HCT116 (cell line): ENCODE data around the gene MAGI3. TPM values are rescaled to one million over a fixed set of nuclear protein-coding genes. Genes with fewer than 3 reads are reported as not detected.

Experiments used
- ATAC-seq: fragments of 200-7000 bp; cut with Tn5 transposase; 2 replicates; pipeline ENCODE4 v1.9.1; 2020; ENCODE audit warnings: mild to moderate bottlenecking, moderate library complexity
- BruUV-seq: library from RNA; stranded (reverse); fragments of 400-500 nt; replicated peaks from 2 replicates; lab custom pipeline; 2021; lab: Mats Ljungman, UMichigan
- CTCF ChIA-PET: fragments of 300-600 bp; sonication (Branson Sonifier 250); formaldehyde crosslinking; loops from one replicate; lab custom pipeline; 2021; ENCODE audit warnings: antibody characterized with exemption; lab: Charles Lee
- POLR2A ChIA-PET: fragments of 300-600, 350-600 bp; sonication (Branson Sonifier 250); formaldehyde crosslinking; loops from one replicate; lab custom pipeline; 2021; ENCODE audit warnings: antibody characterized with exemption; lab: Charles Lee
- RAD21 ChIA-PET, 2 experiments: fragments of 300-600 bp; sonication (Branson Sonifier 250); formaldehyde crosslinking; loops; one replicate each; lab custom pipeline; 2023; ENCODE audit warnings: low total read pairs in 2 of 2; ENCODE audit not compliant: uncharacterized antibody in 2 of 2, unreplicated experiment in 2 of 2, low non-redundant PET in 1 of 2; lab: Charles Lee
- DNase-seq: peaks from one replicate; pipeline ENCODE4 v3.0.0-alpha.2; 2010; ENCODE audit warnings: low read depth, low spot score
- H2AFZ ChIP-seq: fragments of 200-600 bp; shearing (Covaris generic), sonication (generic); 2 replicates; pipeline ENCODE4 v1.6.1; 2017; ENCODE audit warnings: low read depth, mixed run types, mixed read lengths, antibody characterized with exemption, low read length; ENCODE audit not compliant: poor library complexity, severe bottlenecking
- H3K27ac ChIP-seq: 2 replicates; pipeline ENCODE4 v1.5.1; 2012; ENCODE audit warnings: low read depth, low read length
- H3K27me3 ChIP-seq: fragments of 200-600 bp; sonication (generic); 2 replicates; pipeline ENCODE4 v1.6.1; 2016; ENCODE audit warnings: mixed run types, low read length, mixed read lengths; ENCODE audit not compliant: insufficient read depth
- H3K36me3 ChIP-seq, 2 experiments: fragments of 200-500 bp in 1 of 2; fragments of 200-600 bp in 1 of 2; sonication (Bioruptor generic) in 1 of 2; sonication (generic) in 1 of 2; 2 replicates each; pipeline versions ENCODE4 v1.5.1 to v1.6.1; 2014 to 2016; ENCODE audit warnings: low read length in 2 of 2, inconsistent platforms in 1 of 2, mixed read lengths in 1 of 2, mixed run types in 1 of 2; ENCODE audit not compliant: insufficient read depth in 2 of 2, control insufficient read depth in 1 of 2
- H3K4me1 ChIP-seq, 2 experiments: fragments of 200-600 bp in 1 of 2; sonication (generic) in 1 of 2; 2 replicates each; pipeline versions ENCODE4 v1.5.1 to v1.6.1; 2012 to 2017; ENCODE audit warnings: low read length in 2 of 2, inconsistent platforms in 1 of 2, mild to moderate bottlenecking in 1 of 2, mixed read lengths in 1 of 2, mixed run types in 1 of 2, moderate library complexity in 1 of 2; ENCODE audit not compliant: insufficient read depth in 2 of 2, control insufficient read depth in 1 of 2
- H3K4me2 ChIP-seq: fragments of 200-600 bp; sonication (generic); 2 replicates; pipeline ENCODE4 v1.6.1; 2017; ENCODE audit warnings: mixed run types, low read length, mixed read lengths
- H3K4me3 ChIP-seq, 2 experiments: fragments of 200-600 bp in 1 of 2; sonication (generic) in 1 of 2; replicated peaks in 1 of 2; 2 replicates each; pipeline ENCODE4 v1.5.1; 2011 to 2016; ENCODE audit warnings: low read length in 2 of 2, control low read depth in 1 of 2, low read depth in 1 of 2, mild to moderate bottlenecking in 1 of 2, mixed read lengths in 1 of 2, mixed run types in 1 of 2
- H3K79me2 ChIP-seq: fragments of 200-600 bp; sonication (generic); 2 replicates; pipeline ENCODE4 v1.6.1; 2017; ENCODE audit warnings: mild to moderate bottlenecking, mixed run types, low read length, moderate library complexity, mixed read lengths; ENCODE audit not compliant: insufficient read depth
- H3K9ac ChIP-seq: fragments of 200-600 bp; sonication (generic); 2 replicates; pipeline ENCODE4 v1.6.1; 2016; ENCODE audit warnings: low read length, mixed read lengths
- H3K9me2 ChIP-seq: fragments of 200-600 bp; sonication (generic), shearing (Covaris generic); 2 replicates; pipeline ENCODE4 v1.6.1; 2017; ENCODE audit warnings: mixed run types, mild to moderate bottlenecking, moderate library complexity; ENCODE audit not compliant: insufficient read depth
- H3K9me3 ChIP-seq, 2 experiments: fragments of 200-500 bp in 1 of 2; fragments of 200-600 bp in 1 of 2; sonication (Bioruptor generic) in 1 of 2; sonication (generic) in 1 of 2; 2 replicates each; pipeline ENCODE4 v1.6.1; 2014 to 2017; ENCODE audit warnings: low read length in 2 of 2, mixed read lengths in 2 of 2, inconsistent platforms in 1 of 2, low read depth in 1 of 2, mild to moderate bottlenecking in 1 of 2, mixed run types in 1 of 2, moderate library complexity in 1 of 2; ENCODE audit not compliant: control insufficient read depth in 1 of 2, insufficient read depth in 1 of 2
- H4K20me1 ChIP-seq: fragments of 200-600 bp; sonication (generic), shearing (Covaris generic); 2 replicates; pipeline ENCODE4 v1.6.1; 2017; ENCODE audit warnings: mixed run types, mild to moderate bottlenecking, moderate library complexity; ENCODE audit not compliant: insufficient read depth
- CBX3 ChIP-seq: IDR thresholded peaks from 2 replicates; pipeline ENCODE4 v1.6.1; 2012; ENCODE audit warnings: low read depth
- ELF1 ChIP-seq: IDR thresholded peaks from 2 replicates; pipeline ENCODE4 v1.6.1; 2012; ENCODE audit warnings: low read depth, borderline replicate concordance
- EZH2phosphoT487 ChIP-seq: fragments of 200-600 bp; IDR thresholded peaks from 2 replicates; pipeline ENCODE4 v1.6.1; 2018; ENCODE audit warnings: antibody characterized with exemption, borderline replicate concordance
- RAD21 ChIP-seq: IDR thresholded peaks from 2 replicates; pipeline ENCODE4 v1.6.1; 2012; ENCODE audit warnings: low read depth, mild to moderate bottlenecking
- REST ChIP-seq: IDR thresholded peaks from 2 replicates; pipeline ENCODE4 v1.6.1; 2012; ENCODE audit warnings: low read depth
- SP1 ChIP-seq: IDR thresholded peaks from 2 replicates; pipeline ENCODE4 v1.6.1; 2012; ENCODE audit warnings: low read depth
- TCF7L2 ChIP-seq: IDR thresholded peaks from 2 replicates; pipeline ENCODE4 v1.7.0; 2011; ENCODE audit warnings: borderline replicate concordance, inconsistent platforms; ENCODE audit not compliant: insufficient read depth, insufficient read length; ENCODE audit errors: extremely low read depth
- intact Hi-C: fragments of 100-400 bp; cut with micrococcal nuclease; formaldehyde crosslinking; loops from 2 replicates; pipeline ENCODE4 v1.10.0; 2022
- total RNA-seq: library from RNA; stranded (reverse); gene quantifications from one replicate; pipeline ENCODE4 v1.2.1, GENCODE V29; 2021; ENCODE audit not compliant: unreplicated experiment
- TF ChIP-seq, protein P1 (sequence below): IDR thresholded peaks from 2 replicates; pipeline ENCODE4 v1.6.1; 2012
- TF ChIP-seq, protein P2 (sequence below): IDR thresholded peaks from 2 replicates; pipeline ENCODE4 v1.6.1; 2012

Gene MAGI3
- total RNA-seq, 1 experiment from 2014 or later, result 11.8 TPM

- H3K4me2 ChIP-seq, result no peak overlapping the region
- H3K9me2 ChIP-seq, result no peaks in the 10 kb centered on the region
- POLR2A ChIA-PET, result no interaction called here
These were observed 39.3 kb downstream of the MAGI3 start for GRCh38 chr1:113429461-113430153.

More at GRCh38 chr1:113429461-113430153, 39.3 kb downstream of the MAGI3 start:
- ChIA-PET CTCF (no interaction called here), RAD21 (no interaction called here)
- DNase-seq (no peak), ATAC-seq (no peak)
- Histone ChIP-seq H3K4me1 (peaks cover 2 to 5% of the 10 kb centered on the region in 2 experiments; a peak in 1 of 4 replicates), H3K9ac (no peak overlapping the region), H4K20me1 (0 out of 2 replicates have a peak, but pooled peaks cover 3% of the 10 kb centered on the region), H2AFZ (no peak overlapping the region), H3K9me3 (no peaks in the 10 kb centered on the region), H3K27me3 (no peaks in the 10 kb centered on the region), H3K4me3 (no peak overlapping the region), H3K79me2 (no peaks in the 10 kb centered on the region; the same call in 1 of the 2 replicates), H3K27ac (no peak overlapping the region), H3K36me3 (no peaks in the 10 kb centered on the region)
- intact Hi-C loops, result no loop called here
- no TSS peak for BruUV-seq
- TF ChIP-seq REST (no peak), RAD21 (no peak), EZH2phosphoT487 (no peak), CBX3 (no peak), SP1 (no peak), TCF7L2 (no peak), ELF1 (no peak)
- TF ChIP-seq, protein P1, sequence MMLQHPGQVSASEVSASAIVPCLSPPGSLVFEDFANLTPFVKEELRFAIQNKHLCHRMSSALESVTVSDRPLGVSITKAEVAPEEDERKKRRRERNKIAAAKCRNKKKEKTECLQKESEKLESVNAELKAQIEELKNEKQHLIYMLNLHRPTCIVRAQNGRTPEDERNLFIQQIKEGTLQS, result no peak
- TF ChIP-seq, protein P2, sequence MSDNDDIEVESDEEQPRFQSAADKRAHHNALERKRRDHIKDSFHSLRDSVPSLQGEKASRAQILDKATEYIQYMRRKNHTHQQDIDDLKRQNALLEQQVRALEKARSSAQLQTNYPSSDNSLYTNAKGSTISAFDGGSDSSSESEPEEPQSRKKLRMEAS, result no peak
